WTC11 (cell line): ENCODE results near the gene NDC1. TPM values are rescaled to one million over a fixed set of nuclear protein-coding genes. Genes with fewer than 3 reads are reported as not detected.

Experiments used
- ATAC-seq: fragments of 200-7000 bp; cut with Tn5 transposase; 2 replicates; pipeline ENCODE4 v1.10.0; 2021; ENCODE audit warnings: mild to moderate bottlenecking, moderate library complexity
- CTCF ChIA-PET: fragments of 300-600 bp; sonication (Branson Sonifier 250); formaldehyde crosslinking; loops from one replicate; lab custom pipeline; 2021; ENCODE audit warnings: antibody characterized with exemption; lab: Charles Lee
- POLR2A ChIA-PET: fragments of 350-600 bp; sonication (Branson Sonifier 250); formaldehyde crosslinking; loops from one replicate; lab custom pipeline; 2021; ENCODE audit warnings: antibody characterized with exemption; lab: Charles Lee
- DNase-seq: peaks from one replicate; pipeline ENCODE4 v3.0.0; 2021; ENCODE audit warnings: low spot score
- H3K27ac Mint-ChIP-seq: 2 replicates; pipeline ENCODE4 v1.8.0; 2021; ENCODE audit warnings: mixed read lengths
- H3K27me3 Mint-ChIP-seq: 2 replicates; pipeline ENCODE4 v1.8.0; 2021; ENCODE audit warnings: low read depth, mild to moderate bottlenecking, moderate library complexity, mixed read lengths
- H3K36me3 Mint-ChIP-seq: 2 replicates; pipeline ENCODE4 v1.8.0; 2021; ENCODE audit warnings: mixed read lengths
- H3K4me1 Mint-ChIP-seq: 2 replicates; pipeline ENCODE4 v1.8.0; 2022; ENCODE audit warnings: mixed read lengths
- H3K4me3 Mint-ChIP-seq: 2 replicates; pipeline ENCODE4 v1.8.0; 2021; ENCODE audit warnings: mild to moderate bottlenecking, moderate library complexity, mixed read lengths
- H3K9me3 Mint-ChIP-seq: 2 replicates; pipeline ENCODE4 v1.8.0; 2021; ENCODE audit warnings: mixed read lengths
- CREB1 ChIP-seq: sonication (generic); formaldehyde crosslinking; IDR thresholded peaks from 2 replicates; pipeline ENCODE4 v1.8.0; 2023; ENCODE audit warnings: mild to moderate bottlenecking, missing genetic modification reagents
- ETV6 ChIP-seq: sonication (generic); formaldehyde crosslinking; IDR thresholded peaks from 2 replicates; pipeline ENCODE4 v1.8.1; 2022; ENCODE audit warnings: mild to moderate bottlenecking, missing genetic modification reagents
- FOXJ3 ChIP-seq: sonication (generic); formaldehyde crosslinking; IDR thresholded peaks from 2 replicates; pipeline ENCODE4 v1.9.0; 2021; ENCODE audit warnings: missing genetic modification reagents, mild to moderate bottlenecking, borderline replicate concordance
- FOXP1 ChIP-seq: sonication (generic); formaldehyde crosslinking; IDR thresholded peaks from 2 replicates; pipeline ENCODE4 v1.8.0; 2022; ENCODE audit warnings: missing genetic modification reagents, mild to moderate bottlenecking, moderate library complexity, borderline replicate concordance
- GTF2I ChIP-seq: fragments of 250-450 bp; sonication (Bioruptor Pico); conservative IDR thresholded peaks from 2 replicates; pipeline ENCODE4 v1.4.0; 2021; ENCODE audit warnings: mild to moderate bottlenecking
- JAZF1 ChIP-seq: fragments of 250-450 bp; sonication (Bioruptor Pico); IDR thresholded peaks from 2 replicates; pipeline ENCODE4 v1.9.0; 2021; ENCODE audit warnings: moderate library complexity, mild to moderate bottlenecking, inconsistent platforms
- JUN ChIP-seq: sonication (generic); formaldehyde crosslinking; IDR thresholded peaks from 2 replicates; pipeline ENCODE4 v1.8.0; 2023; ENCODE audit warnings: mild to moderate bottlenecking, missing genetic modification reagents
- MYBL2 ChIP-seq: sonication (generic); formaldehyde crosslinking; IDR thresholded peaks from 2 replicates; pipeline ENCODE4 v1.8.1; 2023; ENCODE audit warnings: mild to moderate bottlenecking, moderate library complexity, missing genetic modification reagents
- RORB ChIP-seq: fragments of 250-450 bp; sonication (Bioruptor Pico); IDR thresholded peaks from 2 replicates; pipeline ENCODE4 v1.9.0; 2021; ENCODE audit warnings: mild to moderate bottlenecking
- SMAD4 ChIP-seq: sonication (generic); formaldehyde crosslinking; IDR thresholded peaks from 2 replicates; pipeline ENCODE4 v1.8.0; 2022; ENCODE audit warnings: mild to moderate bottlenecking, missing genetic modification reagents
- SOX15 ChIP-seq: fragments of 250-450 bp; sonication (Bioruptor Pico); IDR thresholded peaks from 2 replicates; pipeline ENCODE4 v1.9.0; 2021; ENCODE audit warnings: mild to moderate bottlenecking
- ZNF416 ChIP-seq: fragments of 250-450 bp; sonication (Bioruptor Pico); IDR thresholded peaks from 2 replicates; pipeline ENCODE4 v1.9.0; 2021; ENCODE audit warnings: mild to moderate bottlenecking, inconsistent platforms
- ZNF423 ChIP-seq: fragments of 250-450 bp; sonication (Bioruptor Pico); IDR thresholded peaks from 2 replicates; pipeline ENCODE4 v2.1.2; 2022; ENCODE audit warnings: mild to moderate bottlenecking, moderate library complexity
- total RNA-seq: library from RNA; stranded (reverse); gene quantifications from 3 replicates; pipeline ENCODE4 v1.2.3, GENCODE V29; 2021
- TF ChIP-seq, protein P1 (sequence below): sonication (generic); formaldehyde crosslinking; IDR thresholded peaks from 2 replicates; pipeline ENCODE4 v1.8.1; 2022; ENCODE audit warnings: mild to moderate bottlenecking, moderate library complexity, missing genetic modification reagents
- TF ChIP-seq, protein P2 (sequence below): sonication (generic); formaldehyde crosslinking; IDR thresholded peaks from 2 replicates; pipeline ENCODE4 v1.8.1; 2023; ENCODE audit warnings: mild to moderate bottlenecking, missing genetic modification reagents, borderline replicate concordance
- TF ChIP-seq, protein P3 (sequence below): sonication (generic); formaldehyde crosslinking; IDR thresholded peaks from 2 replicates; pipeline ENCODE4 v1.8.1; 2023; ENCODE audit warnings: mild to moderate bottlenecking, missing genetic modification reagents, moderate library complexity
- TF ChIP-seq, protein P4 (sequence below): sonication (generic); formaldehyde crosslinking; IDR thresholded peaks from 2 replicates; pipeline ENCODE4 v1.8.0; 2022; ENCODE audit warnings: mild to moderate bottlenecking, missing genetic modification reagents
- TF ChIP-seq, protein P5 (sequence below): sonication (generic); formaldehyde crosslinking; IDR thresholded peaks from 2 replicates; pipeline ENCODE4 v1.8.0; 2023; ENCODE audit warnings: missing genetic modification reagents
- TF ChIP-seq, protein P6 (sequence below): fragments of 250-450 bp; sonication (Bioruptor Pico); conservative IDR thresholded peaks from 2 replicates; pipeline ENCODE4 v1.9.0; 2021; ENCODE audit warnings: mild to moderate bottlenecking
- TF ChIP-seq, protein P7 (sequence below): sonication (generic); formaldehyde crosslinking; IDR thresholded peaks from 2 replicates; pipeline ENCODE4 v1.8.1; 2023; ENCODE audit warnings: mild to moderate bottlenecking, missing genetic modification reagents

NDC1 gene
- total RNA-seq, 1 experiment from 2014 or later: 52.4 TPM

DNA sequence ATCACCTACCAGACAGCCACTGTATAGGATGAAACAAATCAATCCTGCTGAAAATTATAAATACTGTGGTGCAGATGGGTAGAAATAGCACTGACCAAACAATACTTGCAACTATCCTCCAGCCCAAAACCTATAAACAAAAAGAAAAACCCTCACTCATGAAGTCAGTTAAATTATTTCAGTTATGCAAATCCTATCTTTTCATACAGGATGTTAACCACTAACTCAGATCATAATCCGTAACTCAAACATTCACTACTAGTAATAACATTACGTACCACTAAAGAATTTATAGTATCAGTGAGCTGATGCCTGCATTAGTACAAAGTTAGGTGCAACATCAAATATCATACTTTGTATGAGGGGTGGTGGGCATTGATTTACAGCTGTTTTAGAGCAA lies 2.6 kb downstream of the NDC1 start (continued):
- TF ChIP-seq GTF2I (CRISPR knock-in tag): no peak
- TF ChIP-seq, all 79 proteins: peak for 0

DNA sequence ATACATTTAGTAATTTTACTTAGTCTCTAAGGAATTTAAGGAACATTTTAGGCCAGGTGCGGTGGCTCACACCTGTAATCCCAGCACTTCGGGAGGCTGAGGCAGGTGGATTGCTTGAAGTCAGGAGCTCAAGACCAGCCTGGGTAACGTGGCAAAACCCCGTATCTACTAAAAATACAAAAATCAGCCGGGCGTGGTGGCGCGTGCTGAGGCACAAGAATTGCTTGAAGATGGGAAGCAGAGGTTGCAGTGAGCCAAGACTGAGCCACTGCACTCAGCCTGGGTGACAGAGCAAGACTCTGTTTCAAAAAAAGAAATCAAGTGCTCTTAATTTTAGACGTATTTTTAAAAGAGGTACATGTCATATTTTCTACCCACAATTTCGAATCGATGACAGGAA lies 3.3 kb downstream of the NDC1 start:
- no peak overlapping the region for H3K27ac Mint-ChIP-seq
- ChIA-PET CTCF (interaction anchor here (1.2 kb wide), 1 partner anchor 26 kb away, joined by 3 read pairs; no protein-coding TSS in a partner anchor), POLR2A (no interaction called here)
- no peak for TF ChIP-seq FOXJ3 (CRISPR knock-in tag)
- TF ChIP-seq RORB: no peak
- TF ChIP-seq, protein P1, sequence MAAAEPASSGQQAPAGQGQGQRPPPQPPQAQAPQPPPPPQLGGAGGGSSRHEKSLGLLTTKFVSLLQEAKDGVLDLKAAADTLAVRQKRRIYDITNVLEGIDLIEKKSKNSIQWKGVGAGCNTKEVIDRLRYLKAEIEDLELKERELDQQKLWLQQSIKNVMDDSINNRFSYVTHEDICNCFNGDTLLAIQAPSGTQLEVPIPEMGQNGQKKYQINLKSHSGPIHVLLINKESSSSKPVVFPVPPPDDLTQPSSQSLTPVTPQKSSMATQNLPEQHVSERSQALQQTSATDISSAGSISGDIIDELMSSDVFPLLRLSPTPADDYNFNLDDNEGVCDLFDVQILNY (CRISPR knock-in tag): no peak
- TF ChIP-seq, protein P2, sequence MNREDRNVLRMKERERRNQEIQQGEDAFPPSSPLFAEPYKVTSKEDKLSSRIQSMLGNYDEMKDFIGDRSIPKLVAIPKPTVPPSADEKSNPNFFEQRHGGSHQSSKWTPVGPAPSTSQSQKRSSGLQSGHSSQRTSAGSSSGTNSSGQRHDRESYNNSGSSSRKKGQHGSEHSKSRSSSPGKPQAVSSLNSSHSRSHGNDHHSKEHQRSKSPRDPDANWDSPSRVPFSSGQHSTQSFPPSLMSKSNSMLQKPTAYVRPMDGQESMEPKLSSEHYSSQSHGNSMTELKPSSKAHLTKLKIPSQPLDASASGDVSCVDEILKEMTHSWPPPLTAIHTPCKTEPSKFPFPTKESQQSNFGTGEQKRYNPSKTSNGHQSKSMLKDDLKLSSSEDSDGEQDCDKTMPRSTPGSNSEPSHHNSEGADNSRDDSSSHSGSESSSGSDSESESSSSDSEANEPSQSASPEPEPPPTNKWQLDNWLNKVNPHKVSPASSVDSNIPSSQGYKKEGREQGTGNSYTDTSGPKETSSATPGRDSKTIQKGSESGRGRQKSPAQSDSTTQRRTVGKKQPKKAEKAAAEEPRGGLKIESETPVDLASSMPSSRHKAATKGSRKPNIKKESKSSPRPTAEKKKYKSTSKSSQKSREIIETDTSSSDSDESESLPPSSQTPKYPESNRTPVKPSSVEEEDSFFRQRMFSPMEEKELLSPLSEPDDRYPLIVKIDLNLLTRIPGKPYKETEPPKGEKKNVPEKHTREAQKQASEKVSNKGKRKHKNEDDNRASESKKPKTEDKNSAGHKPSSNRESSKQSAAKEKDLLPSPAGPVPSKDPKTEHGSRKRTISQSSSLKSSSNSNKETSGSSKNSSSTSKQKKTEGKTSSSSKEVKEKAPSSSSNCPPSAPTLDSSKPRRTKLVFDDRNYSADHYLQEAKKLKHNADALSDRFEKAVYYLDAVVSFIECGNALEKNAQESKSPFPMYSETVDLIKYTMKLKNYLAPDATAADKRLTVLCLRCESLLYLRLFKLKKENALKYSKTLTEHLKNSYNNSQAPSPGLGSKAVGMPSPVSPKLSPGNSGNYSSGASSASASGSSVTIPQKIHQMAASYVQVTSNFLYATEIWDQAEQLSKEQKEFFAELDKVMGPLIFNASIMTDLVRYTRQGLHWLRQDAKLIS (CRISPR knock-in tag): no peak
- no peak for TF ChIP-seq ZNF416 (CRISPR knock-in tag)
- no peaks in the 10 kb centered on the region for H3K9me3 Mint-ChIP-seq
- H3K4me1 Mint-ChIP-seq: peaks cover 10% of the 10 kb centered on the region
- no peak for ATAC-seq
- H3K27me3 Mint-ChIP-seq: no peaks in the 10 kb centered on the region; the same call in 1 of the 2 replicates
- H3K4me3 Mint-ChIP-seq: no peak overlapping the region
- DNase-seq: no peak
- H3K36me3 Mint-ChIP-seq: peaks cover 33% of the 10 kb centered on the region

DNA sequence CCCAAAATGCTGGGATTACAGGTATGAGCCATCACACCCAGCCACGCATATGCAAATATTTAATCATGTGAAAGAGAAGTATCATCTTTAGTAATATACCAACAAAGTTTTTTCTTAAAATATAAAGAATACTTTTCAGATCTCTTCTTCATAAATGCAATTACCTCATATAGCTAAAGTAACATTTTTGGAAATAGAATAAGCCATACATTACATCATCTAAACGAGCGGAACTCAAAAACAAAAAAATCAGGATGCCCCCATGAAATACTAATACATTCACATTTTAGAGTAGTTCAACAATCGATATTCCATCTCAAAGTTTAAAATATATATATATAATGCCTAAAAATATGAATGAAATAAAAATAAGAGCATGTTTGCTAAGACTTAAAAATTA lies 4.7 kb downstream of the NDC1 start:
- H3K27me3 Mint-ChIP-seq: no peaks in the 10 kb centered on the region
- H3K4me1 Mint-ChIP-seq: peaks cover 10% of the 10 kb centered on the region
- ATAC-seq (no peak), DNase-seq (no peak)
- POLR2A ChIA-PET: no interaction called here
- no peaks in the 10 kb centered on the region for H3K9me3 Mint-ChIP-seq
- CTCF ChIA-PET: interaction anchor here (1.0 kb wide), 1 partner anchor 22 kb away, joined by 3 read pairs; no protein-coding TSS in a partner anchor
- H3K27ac Mint-ChIP-seq: no peak overlapping the region
- H3K36me3 Mint-ChIP-seq: peaks cover 38% of the 10 kb centered on the region
- H3K4me3 Mint-ChIP-seq: no peak overlapping the region
- TF ChIP-seq SMAD4 (CRISPR knock-in tag): no peak
- TF ChIP-seq JAZF1 (CRISPR knock-in tag): no peak
- no peak for TF ChIP-seq ZNF423 (CRISPR knock-in tag)
- TF ChIP-seq, protein P3, sequence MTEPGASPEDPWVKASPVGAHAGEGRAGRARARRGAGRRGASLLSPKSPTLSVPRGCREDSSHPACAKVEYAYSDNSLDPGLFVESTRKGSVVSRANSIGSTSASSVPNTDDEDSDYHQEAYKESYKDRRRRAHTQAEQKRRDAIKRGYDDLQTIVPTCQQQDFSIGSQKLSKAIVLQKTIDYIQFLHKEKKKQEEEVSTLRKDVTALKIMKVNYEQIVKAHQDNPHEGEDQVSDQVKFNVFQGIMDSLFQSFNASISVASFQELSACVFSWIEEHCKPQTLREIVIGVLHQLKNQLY: no peak
- TF ChIP-seq, protein P4, sequence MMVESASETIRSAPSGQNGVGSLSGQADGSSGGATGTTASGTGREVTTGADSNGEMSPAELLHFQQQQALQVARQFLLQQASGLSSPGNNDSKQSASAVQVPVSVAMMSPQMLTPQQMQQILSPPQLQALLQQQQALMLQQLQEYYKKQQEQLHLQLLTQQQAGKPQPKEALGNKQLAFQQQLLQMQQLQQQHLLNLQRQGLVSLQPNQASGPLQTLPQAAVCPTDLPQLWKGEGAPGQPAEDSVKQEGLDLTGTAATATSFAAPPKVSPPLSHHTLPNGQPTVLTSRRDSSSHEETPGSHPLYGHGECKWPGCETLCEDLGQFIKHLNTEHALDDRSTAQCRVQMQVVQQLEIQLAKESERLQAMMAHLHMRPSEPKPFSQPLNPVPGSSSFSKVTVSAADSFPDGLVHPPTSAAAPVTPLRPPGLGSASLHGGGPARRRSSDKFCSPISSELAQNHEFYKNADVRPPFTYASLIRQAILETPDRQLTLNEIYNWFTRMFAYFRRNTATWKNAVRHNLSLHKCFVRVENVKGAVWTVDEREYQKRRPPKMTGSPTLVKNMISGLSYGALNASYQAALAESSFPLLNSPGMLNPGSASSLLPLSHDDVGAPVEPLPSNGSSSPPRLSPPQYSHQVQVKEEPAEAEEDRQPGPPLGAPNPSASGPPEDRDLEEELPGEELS (CRISPR knock-in tag): no peak
- TF ChIP-seq JUN: no peak
- no peak for TF ChIP-seq FOXP1 (CRISPR knock-in tag)
- TF ChIP-seq ETV6 (CRISPR knock-in tag): no peak
- TF ChIP-seq SOX15 (CRISPR knock-in tag): no peak
- no peak for TF ChIP-seq CREB1 (CRISPR knock-in tag)
- TF ChIP-seq, protein P5, sequence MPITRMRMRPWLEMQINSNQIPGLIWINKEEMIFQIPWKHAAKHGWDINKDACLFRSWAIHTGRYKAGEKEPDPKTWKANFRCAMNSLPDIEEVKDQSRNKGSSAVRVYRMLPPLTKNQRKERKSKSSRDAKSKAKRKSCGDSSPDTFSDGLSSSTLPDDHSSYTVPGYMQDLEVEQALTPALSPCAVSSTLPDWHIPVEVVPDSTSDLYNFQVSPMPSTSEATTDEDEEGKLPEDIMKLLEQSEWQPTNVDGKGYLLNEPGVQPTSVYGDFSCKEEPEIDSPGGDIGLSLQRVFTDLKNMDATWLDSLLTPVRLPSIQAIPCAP (CRISPR knock-in tag): no peak
- TF ChIP-seq, protein P1 (CRISPR knock-in tag): no peak
- TF ChIP-seq, protein P6, sequence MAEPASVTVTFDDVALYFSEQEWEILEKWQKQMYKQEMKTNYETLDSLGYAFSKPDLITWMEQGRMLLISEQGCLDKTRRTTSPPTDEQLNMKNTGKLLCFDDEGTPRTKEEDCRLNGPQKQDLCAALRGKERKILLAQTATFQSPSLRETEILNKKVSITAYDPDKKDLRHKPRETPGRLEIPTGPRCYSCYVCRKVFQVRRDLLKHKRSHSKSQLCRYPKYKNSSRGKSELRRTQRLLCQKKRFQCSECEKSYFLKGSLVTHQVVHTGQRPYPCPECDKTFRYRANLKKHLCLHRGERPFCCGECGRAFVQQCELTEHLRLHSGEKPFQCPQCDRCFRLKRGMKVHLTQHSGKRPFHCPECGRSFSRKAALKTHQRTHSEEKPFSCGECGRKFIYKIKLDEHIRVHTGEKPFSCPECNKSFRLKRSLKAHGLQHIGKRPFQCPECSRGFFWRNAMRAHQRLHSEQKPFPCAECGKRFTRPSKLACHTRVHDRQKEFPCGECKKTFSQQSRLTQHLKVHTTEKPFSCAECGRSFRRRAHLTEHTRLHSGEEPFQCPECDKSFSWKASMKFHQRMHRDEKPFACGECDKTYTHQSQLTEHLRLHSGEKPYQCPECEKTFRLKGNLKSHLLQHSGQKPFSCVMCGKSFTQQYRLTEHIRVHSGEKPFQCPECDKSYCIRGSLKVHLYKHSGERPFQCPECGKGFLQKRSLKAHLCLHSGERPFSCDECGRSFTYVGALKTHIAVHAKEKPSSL: no peak
- TF ChIP-seq MYBL2 (CRISPR knock-in tag): no peak
- TF ChIP-seq, protein P7, sequence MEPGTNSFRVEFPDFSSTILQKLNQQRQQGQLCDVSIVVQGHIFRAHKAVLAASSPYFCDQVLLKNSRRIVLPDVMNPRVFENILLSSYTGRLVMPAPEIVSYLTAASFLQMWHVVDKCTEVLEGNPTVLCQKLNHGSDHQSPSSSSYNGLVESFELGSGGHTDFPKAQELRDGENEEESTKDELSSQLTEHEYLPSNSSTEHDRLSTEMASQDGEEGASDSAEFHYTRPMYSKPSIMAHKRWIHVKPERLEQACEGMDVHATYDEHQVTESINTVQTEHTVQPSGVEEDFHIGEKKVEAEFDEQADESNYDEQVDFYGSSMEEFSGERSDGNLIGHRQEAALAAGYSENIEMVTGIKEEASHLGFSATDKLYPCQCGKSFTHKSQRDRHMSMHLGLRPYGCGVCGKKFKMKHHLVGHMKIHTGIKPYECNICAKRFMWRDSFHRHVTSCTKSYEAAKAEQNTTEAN (CRISPR knock-in tag): no peak
